Fibroblast of skin of scalp (primary cell): ENCODE measurements around the gene RIN1.
"Not testable (repeated sequence)": the region's sequence is repeated elsewhere in the genome, so short reads cannot be mapped to it uniquely, and the experiment has no call there.

ENCODE experiments used
- DNase-seq: peaks from one replicate; pipeline ENCODE4 v3.0.0-alpha.2; 2013

Gene RIN1

DNA sequence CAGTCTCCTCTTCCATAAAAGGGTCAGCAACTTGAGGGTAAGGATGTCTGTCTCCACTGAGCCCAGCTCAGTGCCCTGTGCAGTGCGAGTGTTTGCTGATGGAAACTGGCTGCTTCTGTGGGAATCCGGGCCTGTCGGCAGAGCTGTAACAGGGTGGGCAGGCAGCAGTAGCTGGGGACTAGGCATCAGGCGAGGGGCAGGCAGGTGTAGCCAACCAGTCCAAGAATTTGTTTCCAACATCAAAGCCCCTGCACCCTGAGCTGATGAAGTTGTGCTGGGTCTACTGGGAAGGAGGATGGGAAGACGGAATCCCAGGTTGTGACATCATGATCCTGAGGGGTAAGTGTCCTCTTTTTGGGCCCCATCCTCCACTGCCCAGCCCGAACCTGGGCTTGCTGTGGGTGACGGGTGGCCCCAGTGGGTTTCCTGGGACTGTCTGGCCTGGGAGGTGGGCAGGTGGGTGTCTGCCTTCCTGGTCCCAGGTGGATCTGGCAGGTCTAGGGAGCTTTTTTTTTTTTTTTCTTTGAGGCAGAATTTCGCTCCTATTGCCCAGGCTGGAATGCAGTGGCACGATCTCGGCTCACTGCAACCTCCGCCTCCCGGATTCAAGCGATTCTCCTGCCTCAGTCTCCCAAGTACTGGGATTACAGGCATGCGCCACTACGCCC is 24.3 kb upstream of the RIN1 start:
- no peak for DNase-seq

DNA sequence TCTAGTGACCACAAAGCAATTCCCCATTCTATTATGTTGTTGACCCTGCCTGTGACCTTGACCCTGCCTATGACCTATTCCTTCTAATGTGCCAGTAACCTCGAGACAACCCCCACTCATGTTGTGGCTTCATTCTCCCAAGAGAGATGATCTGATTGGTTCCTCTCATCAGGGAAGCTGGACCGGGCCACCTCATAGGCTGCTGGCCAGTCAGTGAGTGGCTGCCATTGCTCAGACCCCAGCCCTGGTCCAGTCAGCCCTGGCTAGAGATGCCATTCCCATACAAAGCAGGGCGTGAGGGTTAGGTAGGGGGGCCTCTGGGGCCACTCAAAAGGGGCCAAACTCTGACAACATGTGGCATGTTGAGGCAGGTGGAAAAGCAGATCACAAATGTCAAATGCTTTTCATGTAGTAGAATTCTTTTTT is 23.4 kb upstream of the RIN1 start:
- no peak for DNase-seq

DNA sequence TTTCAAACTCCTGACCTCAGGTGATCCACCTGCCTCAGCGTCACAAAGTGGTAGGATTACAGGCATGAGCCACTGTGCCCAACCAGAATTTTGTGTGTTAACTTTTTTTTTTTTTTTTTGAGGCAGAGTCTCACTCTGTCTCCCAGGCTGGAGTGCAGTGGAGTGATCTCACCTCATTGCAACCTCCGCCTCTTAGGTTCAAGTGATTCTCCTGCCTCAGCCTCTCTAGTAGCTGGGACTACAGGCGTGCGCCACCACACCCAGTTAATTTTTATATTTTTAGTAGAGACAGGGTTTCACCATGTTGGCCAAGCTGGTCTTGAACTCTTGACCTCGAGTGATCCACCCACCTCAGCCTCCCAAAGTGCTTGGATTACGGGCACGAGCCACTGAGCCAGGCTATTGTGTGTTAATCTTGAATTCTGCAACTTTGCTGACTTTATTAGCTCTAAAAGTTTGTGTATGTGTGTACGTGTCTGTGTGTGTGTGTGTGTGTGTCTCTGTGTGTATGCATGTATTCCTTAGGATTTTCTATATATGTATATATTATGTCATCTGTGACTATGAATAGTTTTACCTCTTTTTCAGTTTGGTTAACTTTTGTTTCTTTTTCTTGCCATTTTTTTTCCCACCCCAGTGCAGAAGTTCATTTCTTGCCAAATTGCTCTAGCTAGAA is 14.5 kb upstream of the RIN1 start:
- not testable (repeated sequence) for DNase-seq

DNA sequence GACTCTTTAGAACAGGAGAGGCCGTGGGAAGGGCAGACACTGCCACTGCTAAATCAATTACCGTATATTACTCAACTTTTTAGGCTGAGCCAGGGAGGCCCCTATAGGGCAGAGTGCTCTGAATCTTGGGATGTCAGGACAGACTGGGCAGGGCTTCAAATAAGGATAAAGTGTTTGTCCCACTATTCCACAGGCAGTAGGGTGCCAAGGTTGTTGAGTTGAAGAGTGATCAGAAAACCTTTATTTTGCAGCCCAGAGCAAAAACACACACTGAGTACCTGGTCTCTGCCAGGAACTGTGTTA is 12.8 kb upstream of the RIN1 start:
- DNase-seq = no peak

DNA sequence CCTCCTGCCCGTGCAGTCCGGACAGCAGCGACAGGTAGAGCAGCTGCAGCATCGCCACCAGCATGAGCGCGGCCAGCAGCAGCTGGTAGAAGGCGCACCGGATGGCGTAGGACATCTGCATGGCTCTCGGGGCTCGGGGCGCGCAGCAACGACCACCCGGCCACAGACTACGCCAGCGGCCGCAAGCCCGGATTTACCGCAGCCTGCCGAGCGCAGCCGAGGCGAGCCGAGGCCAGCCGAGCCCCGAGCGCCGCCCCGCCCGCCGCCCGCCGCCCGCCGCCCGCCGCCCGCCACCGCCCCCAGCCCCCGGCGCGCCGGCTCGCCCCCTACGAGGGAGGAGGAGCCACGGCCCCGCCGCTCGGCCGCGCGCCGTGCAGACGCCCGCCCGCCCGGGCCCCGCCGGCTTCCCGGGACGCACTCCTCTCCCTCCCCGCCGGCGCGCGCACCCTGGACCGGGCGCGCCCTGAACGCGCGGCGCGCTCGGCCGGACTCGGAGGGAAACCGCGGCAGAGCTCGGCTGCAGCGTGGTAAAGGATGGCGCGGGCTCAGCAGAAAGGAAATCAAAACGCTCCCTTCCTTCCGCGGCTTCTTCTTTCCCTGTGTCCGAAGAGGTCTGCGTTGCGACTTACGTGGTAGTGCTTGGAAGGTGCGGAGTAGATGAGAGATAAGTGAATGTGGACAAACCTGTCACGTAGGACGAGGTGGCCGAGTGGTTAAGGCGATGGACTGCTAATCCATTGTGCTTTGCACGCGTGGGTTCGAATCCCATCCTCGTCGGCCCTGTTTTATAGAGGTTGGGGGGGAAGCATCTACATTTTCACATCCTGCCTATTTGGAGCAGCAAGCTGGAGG is 11.4 kb upstream of the RIN1 start, which contains the start of gene B4GAT1:
Gene B4GAT1, minus strand, starts transcription at position 205 of the 852 bp plus-strand sequence. Its CDS starts 84 bp downstream, at position 121.
- peak; percentile 95 for DNase-seq

DNA sequence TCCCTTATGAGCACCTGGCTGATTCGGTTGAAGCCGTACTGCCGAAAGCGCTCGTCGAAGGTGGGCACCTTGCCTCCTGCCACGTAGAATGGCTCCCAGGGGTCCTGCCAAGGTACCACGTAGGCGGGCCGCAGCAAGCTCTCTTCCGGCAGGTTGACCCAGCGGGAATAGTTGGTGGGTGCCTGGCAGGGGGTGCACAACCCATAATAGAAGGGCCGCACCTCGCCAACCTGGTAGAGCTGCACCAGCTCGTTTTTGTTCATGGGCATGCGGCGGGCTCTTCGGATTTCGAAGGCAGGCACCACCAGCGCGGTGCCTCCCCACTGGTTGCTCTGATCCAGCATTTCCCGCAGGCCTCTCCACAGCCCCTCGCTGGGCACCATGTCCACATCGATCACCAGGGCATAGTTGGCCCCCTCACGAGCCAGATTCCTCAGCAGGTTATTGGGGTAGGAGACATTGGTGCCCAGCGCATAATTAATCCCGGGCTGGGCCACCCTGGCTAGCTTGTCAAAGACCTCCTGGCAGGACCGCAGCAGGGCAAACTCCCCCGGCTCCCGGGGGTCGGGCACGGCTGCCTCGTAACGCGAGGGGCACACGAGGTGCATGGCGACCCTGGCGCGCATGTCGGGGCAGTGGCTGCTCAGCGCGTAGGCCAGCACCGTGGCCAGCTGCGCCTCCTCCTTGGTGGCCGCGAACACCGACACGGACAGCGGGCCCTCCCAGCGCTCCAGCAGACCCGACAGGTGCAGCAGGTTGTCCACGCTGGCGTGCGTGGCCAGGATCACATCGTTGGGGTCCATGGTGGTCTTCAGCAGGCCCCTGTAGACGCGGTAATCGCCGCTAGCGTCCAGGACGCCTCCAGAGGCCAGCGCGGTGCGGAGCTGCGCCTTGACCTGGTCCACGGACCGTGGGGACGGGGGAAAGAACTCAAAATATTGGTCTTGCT is 10.5 kb upstream of the RIN1 start:
- DNase-seq = no peak

DNA sequence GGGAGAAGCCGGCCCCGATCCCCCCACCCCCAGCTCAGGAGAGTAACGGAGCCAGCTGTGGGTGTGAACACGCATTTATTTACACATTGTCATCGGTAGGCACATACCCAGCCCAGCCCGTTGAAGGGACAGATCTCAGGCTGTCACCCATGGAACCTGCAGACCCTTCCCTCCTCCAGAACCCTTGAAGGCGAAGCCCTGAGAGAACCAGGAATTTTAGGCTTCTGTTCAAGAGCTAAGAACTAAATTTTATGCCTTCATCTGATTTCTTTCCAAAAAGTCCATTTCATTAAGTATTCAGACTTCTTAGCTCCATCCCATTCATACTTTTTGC is 9.0 kb upstream of the RIN1 start:
- no peak for DNase-seq

DNA sequence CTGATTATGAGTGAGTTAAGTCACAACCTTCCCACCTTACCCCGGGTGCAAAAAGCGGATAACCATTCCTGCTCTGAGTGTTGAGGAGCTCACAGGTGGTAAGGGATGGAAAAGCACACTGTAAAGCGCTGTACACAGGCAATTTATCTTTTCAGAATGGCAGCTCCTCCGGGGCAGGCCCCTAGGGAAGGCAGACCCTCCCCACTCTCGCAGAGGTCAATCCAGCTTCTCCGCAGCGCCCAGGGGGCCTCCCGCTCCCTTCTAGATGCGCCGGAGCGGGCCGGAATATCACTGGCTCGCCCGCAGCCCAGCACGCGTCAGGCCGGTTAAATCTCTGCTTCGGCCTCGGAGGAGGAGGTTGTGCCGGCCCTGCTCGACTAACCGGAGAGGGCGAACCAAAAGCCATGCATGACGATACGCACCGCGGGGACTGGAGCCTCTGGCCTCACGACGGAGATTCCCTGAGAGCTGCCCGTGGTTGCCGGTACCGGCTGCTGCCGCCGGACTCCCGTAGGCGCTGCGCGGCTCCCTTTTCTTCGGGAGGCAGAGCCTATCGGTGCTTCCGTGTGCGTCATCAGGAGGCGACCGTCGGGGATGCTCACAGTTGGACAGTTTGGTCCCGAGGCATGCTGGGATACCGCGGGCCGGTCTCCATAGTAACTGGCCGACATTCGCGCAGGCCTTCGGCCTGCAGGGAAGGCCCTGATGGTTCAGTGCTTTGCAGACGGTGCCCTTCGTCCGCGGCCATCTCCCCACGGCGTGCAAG is 8.5 kb upstream of the RIN1 start, which contains the start of gene BRMS1:
Gene BRMS1, minus strand, starts transcription at position 555 of the 766 bp plus-strand sequence. CDS start 2,870 bp downstream, outside the sequence.
- peak; percentile 97 for DNase-seq

DNA sequence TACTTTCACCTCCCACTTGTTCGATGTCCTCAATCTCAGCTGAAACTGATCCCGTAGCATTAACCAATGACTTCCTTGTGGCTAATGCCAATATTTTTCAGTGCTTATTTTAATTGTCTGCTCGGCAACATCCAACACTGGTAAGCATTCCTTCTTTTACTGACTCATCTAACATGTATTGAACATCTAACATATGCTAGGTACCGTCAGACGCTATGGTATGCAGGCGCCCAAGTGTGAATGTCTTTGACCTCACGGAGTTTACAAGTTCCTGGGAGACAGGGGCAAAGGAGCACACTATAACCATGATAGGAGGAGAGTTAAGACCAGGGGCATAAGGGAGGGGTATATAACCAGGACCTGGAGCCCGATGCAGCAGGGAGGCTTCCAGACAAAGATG is 6.9 kb upstream of the RIN1 start:
- no peak for DNase-seq

DNA sequence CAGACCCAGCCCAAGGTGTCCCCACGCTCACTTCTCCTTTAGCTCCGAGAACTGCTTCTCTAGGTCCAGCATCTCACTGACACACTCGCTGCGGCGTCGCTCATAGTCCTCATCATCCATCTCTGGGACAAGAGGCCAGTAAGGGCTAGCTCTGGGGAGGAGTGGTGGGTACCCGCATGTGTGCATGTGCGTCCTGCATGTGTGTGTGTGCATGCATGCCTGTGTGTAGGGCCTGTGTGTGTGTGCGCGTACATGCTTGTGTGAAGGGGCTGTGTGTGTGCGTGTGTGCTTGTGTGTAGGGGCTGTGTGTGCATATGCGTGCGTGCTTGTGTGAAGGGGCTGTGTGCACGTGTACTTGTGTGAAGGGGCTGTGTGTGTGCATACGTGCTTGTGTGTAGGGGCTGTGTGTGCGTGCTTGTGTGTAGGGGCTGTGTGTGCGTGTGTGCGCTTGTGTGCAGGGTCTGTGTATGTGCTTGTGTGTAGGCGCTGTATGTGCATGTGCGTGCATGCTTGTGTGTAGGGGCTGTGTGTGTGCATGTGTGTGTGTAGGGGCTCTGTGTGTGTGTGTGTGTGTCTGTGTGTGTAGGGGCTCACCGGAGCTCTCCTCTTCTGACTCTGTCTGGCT is 5.4 kb upstream of the RIN1 start:
- DNase-seq = no peak

DNA sequence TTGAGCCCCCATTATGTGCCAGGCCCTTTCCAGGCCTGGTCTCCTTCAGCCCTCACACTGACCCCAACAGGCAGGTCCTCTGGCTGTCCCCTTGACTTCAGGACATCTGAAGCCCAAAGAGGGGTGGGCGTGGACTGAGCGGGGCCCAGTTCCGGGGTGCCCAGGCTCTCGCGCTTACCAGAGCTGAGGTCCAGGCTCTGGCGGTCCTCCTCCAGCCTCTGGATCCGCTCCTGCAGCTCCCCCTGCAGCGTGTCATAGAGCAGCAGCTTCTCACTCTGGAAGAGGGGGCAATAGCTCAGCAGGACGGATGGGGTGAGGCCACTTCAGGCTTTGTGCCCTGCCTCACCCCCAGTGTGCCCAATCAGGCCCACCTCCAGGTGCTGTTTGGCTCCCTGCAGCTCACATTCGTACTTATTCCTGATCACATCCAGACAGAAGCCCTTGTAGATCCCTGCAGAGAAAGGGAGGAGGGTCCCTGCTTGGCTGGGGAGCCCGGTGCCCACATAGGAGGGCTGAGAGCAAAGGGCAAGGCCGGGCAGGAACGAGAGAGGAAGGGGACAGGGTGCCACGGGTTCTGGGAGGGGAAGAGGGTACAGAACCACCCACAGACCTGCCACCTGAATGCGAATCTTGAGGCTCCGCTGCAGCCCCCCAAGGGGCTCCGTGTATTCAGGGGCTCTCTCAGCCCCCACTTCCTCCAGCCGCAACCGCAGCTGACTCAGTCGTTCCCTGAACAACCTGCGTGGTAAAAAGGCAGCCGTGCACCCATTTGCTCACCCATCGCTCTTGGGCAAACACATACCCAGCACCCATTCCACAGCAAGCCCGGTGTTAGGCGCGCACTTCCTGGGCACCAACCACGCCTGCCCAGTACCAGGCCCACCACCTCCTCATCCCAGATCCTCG is 4.6 kb upstream of the RIN1 start:
- no peak for DNase-seq

DNA sequence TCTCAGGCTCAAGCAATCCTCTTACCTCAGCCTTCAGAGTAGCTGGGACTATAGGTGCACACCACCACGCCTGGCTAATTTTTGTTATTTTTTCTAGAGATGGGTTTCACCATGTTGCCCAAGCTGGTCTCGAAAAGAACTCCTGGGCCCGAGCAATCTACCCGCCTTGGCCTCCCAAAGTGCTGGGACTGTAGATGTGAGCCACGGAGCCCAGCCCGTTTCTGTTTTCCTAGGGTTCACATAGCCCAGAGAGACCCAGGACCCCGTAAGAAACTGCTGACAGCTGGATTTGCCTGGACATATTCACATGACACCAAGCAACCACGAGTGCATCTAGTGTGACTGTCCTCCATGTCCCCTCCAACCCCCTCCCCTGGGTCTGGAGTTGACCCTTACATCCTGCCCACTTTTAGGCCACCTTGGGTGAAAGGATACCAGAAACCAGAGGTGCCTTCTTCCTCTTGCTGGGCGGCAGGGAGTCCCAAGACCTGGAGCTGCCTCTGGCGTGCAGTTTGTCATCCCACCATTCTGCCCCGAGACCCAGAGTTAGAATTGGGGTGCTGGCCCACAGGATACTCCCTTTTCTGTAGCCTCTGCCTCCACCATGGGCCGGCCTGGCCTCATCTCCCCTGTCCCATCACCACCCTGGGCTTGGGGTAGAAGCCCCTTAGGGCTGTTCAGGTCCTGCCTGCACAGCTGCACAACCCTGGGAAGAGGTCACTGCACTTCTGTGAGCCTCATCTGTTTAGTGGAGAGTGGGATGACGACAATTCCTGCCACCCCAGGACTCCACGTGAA is 3.7 kb upstream of the RIN1 start:
- DNase-seq = no peak

DNA sequence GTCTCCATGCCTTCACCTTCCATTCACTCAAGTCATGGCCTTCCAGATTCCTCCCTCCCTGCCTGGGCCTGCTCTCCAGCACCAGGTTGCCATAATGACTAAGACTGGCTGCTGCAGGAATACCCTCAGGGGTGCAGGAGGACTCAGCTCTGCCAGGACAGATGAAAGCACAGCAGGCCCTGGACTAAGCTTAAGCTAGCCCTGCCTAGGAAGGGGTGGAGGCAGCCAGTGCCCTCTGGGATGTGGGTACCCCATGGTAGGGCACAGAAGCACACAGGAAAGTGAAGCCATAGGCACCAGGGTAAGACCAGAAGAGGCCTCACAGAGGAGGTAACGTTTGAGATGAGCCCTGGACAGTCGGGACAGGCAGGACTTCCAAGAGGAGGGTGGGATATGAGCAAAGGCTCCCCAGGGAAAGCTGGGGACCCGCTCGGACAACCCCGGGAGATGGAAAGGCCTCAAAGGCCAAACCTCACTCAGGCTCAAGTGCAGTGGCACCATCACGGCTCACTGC is 3.0 kb upstream of the RIN1 start:
- DNase-seq = no peak

DNA sequence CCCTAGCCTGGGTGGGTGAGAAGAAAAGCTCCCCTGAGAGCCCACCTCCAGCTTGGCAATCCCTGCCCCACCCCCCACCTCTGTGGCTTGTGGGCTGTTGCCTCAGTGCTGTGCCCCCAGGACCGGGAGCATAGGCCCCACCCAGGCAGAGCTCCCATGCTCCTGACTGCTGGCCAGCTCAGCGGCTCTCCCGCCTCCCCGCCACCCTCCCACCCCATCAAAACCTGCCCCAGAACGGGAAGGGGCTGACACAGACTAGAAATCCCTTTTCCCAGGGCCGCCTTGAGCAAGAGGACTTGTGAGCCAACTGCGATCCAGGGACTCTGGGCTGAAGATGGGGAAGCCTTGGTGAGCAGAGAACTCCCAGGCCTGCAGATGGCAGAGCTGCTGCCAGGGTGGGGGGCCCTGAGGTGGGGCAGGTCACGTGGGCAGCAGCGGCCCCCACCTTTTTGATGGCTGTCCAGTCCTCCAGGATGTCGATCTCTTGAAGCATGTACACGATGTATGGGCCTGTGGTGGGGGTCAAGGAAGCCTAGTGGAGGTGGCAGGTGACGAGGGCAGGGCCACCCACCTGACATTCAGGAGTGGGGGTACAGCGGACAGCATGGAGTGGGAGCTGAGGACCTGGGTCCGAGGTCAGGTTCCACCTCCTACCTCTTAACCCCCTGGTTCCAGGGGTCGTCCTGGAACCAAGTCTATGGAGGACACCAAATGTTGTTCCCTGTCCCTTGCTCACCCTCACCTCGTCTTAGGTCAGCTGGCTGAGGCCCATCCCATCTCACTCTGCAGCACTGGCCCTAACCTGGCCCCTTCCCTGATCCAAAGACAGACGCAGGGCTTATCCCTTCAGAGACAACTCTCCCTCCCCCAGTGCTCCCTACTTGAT is 2.3 kb upstream of the RIN1 start:
- no peak for DNase-seq

DNA sequence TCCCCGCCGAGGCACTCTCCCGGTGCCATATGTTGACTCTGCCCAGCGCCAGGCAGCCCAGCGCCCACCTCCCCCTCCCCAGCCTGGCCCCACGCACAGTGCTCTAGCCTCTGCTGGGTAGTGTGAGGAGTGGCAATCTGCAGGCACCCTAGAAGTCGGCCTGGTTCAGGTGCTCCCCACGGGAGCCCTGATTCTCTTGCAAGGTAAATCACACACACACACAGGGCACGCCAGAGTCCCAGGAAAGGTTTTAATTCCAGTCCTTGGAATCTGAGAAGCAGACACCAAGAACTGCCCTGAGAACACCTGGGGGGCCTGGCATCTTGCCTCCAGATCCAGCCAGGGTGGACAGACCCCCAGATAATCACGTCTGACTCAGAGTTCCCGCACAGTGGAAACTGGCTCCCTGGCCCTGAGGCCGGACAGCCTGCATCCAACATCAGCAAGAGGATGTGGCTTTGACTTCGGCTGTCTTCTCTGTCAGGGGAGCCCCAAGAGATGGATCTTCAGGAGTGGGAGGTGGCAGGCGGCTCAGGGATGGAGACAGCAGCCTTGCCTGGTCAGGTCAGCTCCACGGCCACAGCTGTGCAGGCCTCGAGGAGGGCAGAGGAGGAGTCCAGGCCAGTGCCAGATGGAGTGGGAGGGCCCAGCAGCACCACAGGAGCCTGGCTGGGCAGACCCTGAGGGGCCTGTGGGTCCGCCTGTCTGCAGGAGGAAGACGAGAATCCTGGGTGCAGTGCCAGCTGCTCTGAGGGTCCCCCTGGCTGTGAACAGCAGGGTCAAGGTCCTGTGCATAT is 1.1 kb upstream of the RIN1 start:
- DNase-seq = no peak

DNA sequence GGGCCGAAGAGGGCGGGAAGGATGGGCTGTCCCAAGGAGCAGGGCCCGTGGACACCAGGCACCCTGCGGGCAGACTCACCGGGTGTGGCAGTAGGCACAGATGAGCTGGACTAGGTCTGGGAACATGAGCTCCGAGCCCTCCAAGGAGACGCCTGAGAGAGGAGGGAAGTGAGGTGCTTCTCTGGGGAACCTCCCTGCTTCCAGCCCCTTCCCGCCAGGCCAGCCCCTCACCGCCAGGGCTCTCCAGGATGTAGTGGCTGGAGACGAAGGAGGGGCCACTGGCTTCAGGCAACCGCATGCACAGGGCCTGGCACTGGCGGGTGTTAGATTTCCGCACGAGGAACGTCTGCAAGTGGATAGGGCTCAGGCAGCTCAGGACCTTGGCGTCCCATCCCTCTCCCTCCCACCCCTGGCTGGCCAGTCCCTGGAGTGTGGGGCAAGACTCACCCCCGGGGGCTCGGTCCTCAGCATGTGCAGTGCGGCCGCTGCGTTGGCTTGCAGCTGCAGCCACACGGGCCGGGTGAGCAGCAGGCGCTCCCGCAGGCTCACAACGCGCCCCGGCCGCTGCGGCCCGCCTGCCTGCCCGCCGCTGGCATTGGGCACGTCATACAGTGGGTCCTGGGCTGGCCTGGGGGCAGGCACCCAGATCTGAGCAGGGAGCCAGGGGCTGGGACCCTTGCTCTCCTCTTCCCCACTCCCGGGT is 552 bp downstream of the RIN1 start:
- DNase-seq = peak; percentile 49
